ENCODE measurements around the gene INTS15. TPM values are rescaled to one million over a fixed set of nuclear protein-coding genes. Genes with fewer than 3 reads are reported as not detected.

The INTS15 gene
- total and polyA plus RNA-seq, 2 experiments from 2014 or later = 7.0 to 27.0 TPM

GRCh38 chr7:6647080-6647479 is 57.3 kb downstream of the INTS15 start:
- H2AFZ ChIP-seq = no peak overlapping the region
- Mint-ChIP-seq H3K9me3 (no peaks in the 10 kb centered on the region), H3K27me3 (ENCODE audit: insufficient read depth, low read depth, poor library complexity) (peaks cover 9% of the 10 kb centered on the region), H3K36me3 (ENCODE audit: low read depth) (peaks cover 20% of the 10 kb centered on the region), H3K27ac (no peak overlapping the region), H3K4me1 (no peaks in the 10 kb centered on the region), H3K4me3 (no peak overlapping the region)
- no peaks in the 10 kb centered on the region for H3K9me2 ChIP-seq (ENCODE audit: insufficient read depth)
- H3K79me2 ChIP-seq (replicated peaks; ENCODE audit: insufficient read depth) = no peaks in the 10 kb centered on the region
- TF ChIP-seq ZNF462 (CRISPR knock-in tag; IDR thresholded peaks at IDR 0.05) (no peak), JUNB (IDR thresholded peaks at IDR 0.05; ENCODE audit: unreplicated experiment) (no peak), CREB1 (CRISPR knock-in tag; IDR thresholded peaks at IDR 0.05; ENCODE audit: low read depth) (no peak)
- no peak for DNase-seq (ENCODE audit: low spot score)
- H3F3A ChIP-seq (replicated peaks; ENCODE audit: low read depth) = no peaks in the 10 kb centered on the region
- no peak overlapping the region for H3K4me3 ChIP-seq
- H3K27me3 ChIP-seq (ENCODE audit: insufficient read depth) = no peaks in the 10 kb centered on the region
- no peaks in the 10 kb centered on the region for H3K4me1 ChIP-seq (ENCODE audit: insufficient read depth)
- no peaks in the 10 kb centered on the region; the same call in 1 of the 2 replicates for H4K20me1 ChIP-seq (replicated peaks; ENCODE audit: insufficient read depth)
- H3K4me2 ChIP-seq = no peak overlapping the region
- ATAC-seq = no peak
- H3K27ac ChIP-seq (ENCODE audit: low read depth) = no peak overlapping the region
- no peaks in the 10 kb centered on the region for H3K36me3 ChIP-seq (ENCODE audit: insufficient read depth)

GRCh38 chr7:6647541-6647940 is 57.7 kb downstream of the INTS15 start:
- Histone ChIP-seq H3K27ac (ENCODE audit: low read depth) (no peak overlapping the region), H3K4me2 (no peak overlapping the region), H4K20me1 (replicated peaks; ENCODE audit: insufficient read depth) (no peaks in the 10 kb centered on the region; the same call in 1 of the 2 replicates), H3K27me3 (ENCODE audit: insufficient read depth) (no peaks in the 10 kb centered on the region), H3F3A (replicated peaks; ENCODE audit: low read depth) (no peaks in the 10 kb centered on the region), H3K4me3 (no peak overlapping the region), H3K79me2 (replicated peaks; ENCODE audit: insufficient read depth) (no peaks in the 10 kb centered on the region), H3K36me3 (ENCODE audit: insufficient read depth) (no peaks in the 10 kb centered on the region), H3K9me2 (ENCODE audit: insufficient read depth) (no peaks in the 10 kb centered on the region), H2AFZ (no peak overlapping the region), H3K4me1 (ENCODE audit: insufficient read depth) (no peaks in the 10 kb centered on the region)
- Mint-ChIP-seq H3K27ac (no peak overlapping the region), H3K4me1 (no peaks in the 10 kb centered on the region), H3K4me3 (no peak overlapping the region), H3K9me3 (no peaks in the 10 kb centered on the region), H3K36me3 (ENCODE audit: low read depth) (peaks cover 22% of the 10 kb centered on the region), H3K27me3 (ENCODE audit: insufficient read depth, low read depth, poor library complexity) (peaks cover 8% of the 10 kb centered on the region)
- DNase-seq (ENCODE audit: low spot score) (no peak), ATAC-seq (no peak)
- no peak for TF ChIP-seq CTCF (conservative IDR thresholded peaks at IDR 0.05; ENCODE audit: low read depth in 2 of 2)
- TF ChIP-seq REST (IDR thresholded peaks at IDR 0.05; ENCODE audit: unreplicated experiment) = no peak
- no peak for TF ChIP-seq ZNF114 (CRISPR knock-in tag; IDR thresholded peaks at IDR 0.05)

All from GM23338 (cell line).